GM21576 (cell line): Measurements from ENCODE around the gene TAF6.

ENCODE experiments used
- ATAC-seq: cut with Tn5 transposase; IDR thresholded peaks from one replicate; pipeline ENCODE4 v1.9.1; 2021; ENCODE audit warnings: mild to moderate bottlenecking, moderate library complexity; ENCODE audit not compliant: unreplicated experiment

Gene TAF6

DNA sequence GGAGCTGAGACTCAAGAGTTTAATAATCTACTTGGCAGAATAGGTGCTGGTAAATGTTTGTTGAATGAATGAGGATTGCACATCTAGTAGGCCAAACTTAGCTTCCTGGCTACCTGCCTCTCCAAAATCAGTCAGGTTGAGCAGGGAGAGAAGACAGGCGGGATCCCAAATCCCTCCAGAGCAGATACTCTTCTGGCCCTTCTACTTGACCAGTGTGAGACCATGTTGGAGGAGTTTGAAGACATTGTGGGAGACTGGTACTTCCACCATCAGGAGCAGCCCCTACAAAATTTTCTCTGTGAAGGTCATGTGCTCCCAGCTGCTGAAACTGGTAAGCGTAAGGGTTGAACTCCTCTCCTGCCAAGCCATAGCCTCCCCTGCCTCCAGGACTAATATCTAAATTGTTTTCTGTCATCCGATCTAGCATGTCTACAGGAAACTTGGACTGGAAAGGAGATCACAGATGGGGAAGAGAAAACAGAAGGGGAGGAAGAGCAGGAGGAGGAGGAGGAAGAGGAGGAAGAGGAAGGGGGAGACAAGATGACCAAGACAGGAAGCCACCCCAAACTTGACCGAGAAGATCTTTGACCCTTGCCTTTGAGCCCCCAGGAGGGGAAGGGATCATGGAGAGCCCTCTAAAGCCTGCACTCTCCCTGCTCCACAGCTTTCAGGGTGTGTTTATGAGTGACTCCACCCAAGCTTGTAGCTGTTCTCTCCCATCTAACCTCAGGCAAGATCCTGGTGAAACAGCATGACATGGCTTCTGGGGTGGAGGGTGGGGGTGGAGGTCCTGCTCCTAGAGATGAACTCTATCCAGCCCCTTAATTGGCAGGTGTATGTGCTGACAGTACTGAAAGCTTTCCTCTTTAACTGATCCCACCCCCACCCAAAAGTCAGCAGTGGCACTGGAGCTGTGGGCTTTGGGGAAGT lies 5.4 kb upstream of the TAF6 start:
- no peak for ATAC-seq

- no peak for ATAC-seq
These were observed 3.4 kb upstream of the TAF6 start for GRCh38 chr7:100122568-100122967.

DNA sequence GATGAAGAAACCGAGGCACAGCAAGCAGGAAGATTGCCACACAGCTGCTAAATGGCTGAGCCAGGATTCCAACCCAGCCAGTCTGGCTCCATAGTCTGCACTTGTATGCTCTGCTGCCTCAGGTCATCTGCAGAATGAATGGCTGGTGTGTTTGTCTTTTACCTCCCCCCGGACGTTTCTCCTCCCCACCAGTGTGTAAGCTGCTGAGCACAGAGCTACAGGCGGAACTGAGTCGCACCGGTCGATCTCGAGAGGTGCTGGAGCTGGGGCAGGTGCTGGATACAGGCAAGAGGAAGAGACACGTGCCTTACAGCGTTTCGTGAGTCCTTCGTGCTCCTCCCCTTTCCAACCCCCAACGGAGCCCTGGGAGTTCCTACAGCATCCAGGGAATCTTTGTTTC lies 2.9 kb upstream of the TAF6 start:
- ATAC-seq: no peak

- no peak for ATAC-seq
These were observed 1.5 kb upstream of the TAF6 start for GRCh38 chr7:100120733-100121036.

DNA sequence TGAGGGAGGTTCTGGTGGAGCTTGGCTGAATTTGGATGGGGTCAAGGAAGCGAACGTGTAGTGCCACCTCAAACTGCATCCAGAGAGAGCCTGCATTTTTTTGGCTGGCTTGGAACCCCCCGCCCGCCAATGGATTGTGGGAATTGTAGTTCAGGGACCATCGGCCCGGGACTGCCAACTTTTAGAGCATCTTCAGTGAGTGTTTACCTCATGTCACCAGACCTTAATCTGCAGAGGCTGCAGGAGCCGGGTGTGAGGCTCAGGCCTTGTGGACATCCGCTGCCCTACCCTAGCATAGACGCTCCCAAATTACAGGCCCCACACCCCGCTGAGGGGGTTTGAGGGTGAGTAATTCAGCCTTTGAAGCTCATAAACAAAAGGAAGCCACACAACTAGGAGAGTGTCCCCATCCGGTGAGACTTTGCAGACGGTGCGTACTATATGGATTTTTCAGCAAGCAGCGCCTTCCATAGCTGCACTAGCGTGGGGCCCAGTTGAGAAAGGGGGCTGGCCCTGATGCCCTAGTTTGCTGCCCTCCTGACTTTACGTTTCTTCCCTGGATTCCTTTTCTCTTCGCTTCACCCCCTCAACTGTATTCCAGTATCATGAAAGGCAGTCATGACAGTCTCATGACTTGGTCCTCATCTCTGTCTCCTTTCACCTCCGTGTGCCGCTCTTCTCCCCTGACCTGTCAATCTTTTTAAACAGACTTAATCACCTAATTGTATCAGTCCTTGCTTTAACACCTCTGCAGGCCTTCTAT lies 993 bp upstream of the TAF6 start:
- peak; percentile 40 for ATAC-seq

DNA sequence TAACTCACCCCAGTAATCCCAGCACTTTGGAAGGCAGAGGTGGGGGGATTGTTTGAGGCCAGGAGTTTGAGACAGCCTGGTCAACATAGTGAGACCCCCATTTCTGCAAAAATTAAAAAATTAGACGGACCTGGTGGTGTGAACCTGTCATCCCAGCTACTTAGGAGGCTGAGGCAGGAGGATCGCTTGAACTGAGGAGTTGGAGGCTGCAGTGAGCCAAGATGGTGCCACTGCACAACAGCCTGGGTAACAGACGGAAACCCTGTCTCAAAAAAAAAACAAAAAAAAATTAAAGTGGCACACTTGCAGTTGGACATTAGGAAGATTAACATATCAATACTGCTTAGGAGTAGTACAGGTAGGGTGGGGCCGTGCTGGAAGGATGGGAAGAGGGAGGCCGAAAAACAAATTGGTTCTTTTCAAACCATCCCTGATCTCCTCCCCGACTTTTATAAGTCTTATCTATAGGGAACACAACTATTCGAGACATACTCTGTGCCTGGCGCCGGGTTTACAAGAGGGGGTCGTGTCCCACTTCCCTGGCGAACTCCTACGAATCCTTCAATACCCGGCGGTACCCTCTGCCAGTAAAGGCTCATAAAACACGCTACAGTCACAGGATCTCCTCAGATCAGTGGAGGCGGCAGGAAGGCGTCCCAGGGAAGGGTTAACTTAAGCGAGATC lies 628 bp downstream of the TAF6 start:
- no peak for ATAC-seq

GRCh38 chr7:100115026-100115425 lies 4.1 kb downstream of the TAF6 start:
- no peak for ATAC-seq

GRCh38 chr7:100111914-100112313 lies 7.2 kb downstream of the TAF6 start:
- no peak for ATAC-seq

DNA sequence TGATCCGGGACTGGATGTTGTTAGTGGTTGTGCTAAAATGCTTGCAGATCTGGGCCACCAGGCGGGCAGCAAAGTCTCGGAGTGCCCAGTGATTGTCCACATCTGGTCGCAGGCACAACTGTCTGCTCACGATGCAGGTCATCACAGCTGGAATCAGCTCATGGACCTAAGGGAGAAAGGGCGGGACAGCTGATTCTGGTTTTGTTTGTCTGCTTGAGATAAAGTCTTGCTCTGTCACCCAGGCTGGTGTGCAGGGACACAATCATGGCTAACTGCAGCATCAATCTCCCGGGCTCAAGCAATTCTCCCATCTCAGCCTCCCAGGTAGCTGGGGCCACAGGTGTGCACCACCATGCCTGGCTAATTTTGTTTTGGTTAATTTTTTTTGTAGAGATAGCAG lies 8.0 kb downstream of the TAF6 start:
- ATAC-seq: no peak

DNA sequence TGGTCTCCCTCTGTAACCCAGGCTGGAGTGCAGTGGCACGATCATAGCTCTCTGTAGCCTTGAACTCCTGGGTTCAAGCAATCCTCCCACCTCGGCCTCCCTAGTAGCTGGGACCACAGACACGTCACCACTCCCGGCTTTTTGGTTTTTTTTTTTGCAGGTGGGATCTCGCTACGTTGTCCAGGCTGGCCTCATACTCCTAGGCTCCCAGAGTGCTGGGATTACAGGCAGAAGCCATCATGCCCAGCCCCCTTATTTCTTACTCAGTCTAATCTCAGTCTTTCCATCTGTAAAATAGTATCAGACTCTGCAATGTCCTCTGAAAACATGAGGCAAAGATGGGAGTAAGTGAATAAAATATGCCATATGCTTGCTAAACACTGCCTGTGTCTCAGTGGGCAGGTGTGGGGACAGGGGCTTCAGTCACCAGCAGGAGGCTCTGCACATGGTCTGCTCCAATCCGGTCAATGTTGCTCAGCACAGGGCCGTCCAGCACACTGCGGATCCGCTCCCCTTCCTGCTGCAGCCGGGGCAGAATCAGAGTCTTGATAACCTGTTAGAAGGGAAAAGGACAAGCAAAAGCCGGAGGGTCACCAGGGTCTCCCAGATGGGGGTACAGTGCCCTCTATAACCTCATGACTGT lies 9.5 kb downstream of the TAF6 start:
- ATAC-seq: no peak

DNA sequence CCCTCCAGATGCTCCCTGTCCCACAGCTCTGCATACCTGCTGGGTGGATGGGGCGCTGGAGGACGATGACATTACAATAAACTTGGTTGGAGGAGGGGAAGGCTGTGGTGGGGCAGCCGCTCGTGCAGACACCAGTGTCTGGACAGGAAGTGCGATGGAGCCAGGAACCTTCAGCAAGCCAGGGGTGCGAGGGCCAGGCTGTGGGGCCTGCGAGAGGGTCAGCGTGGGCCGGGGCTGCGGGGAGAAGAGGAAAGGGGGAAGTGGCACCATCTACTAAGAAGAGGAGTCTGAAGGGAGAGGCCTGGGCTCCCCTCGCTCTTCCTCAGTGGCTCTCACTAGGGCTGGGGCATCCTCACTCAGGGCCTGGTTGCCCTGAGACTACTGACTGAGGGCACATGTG lies 11.3 kb downstream of the TAF6 start:
- ATAC-seq: no peak

DNA sequence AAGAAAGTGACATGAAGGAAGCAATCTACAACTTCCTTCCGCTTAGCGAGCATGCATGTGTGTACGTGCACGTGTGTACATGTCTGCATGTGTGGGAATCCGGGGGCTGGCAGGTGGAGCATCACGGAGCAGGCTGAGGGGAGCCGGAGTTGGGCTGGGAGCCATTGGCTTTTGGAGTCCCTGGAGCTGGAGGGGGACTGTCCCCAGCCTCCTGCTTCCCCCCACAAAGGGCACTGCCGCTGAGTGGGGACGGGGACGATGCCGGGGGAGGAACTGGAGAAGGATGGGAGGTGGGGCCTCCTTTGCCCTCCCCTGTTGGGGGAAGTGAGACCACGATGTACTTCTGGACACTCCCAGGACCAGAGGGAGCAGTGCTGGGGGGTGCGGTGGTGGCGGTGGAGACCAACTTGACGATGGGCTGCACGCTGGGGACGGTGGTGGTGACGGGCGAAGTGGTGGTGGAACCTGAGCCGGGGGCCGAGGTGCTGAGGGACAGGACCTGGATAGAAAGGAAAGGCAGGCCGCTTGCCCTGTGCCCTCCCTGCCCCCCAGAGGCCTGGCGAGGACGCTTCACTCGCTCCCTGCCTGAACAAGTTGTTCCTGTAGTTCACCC lies 11.9 kb downstream of the TAF6 start:
- ATAC-seq: no peak

GRCh38 chr7:100106633-100107032 lies 12.5 kb downstream of the TAF6 start:
- ATAC-seq: no peak

DNA sequence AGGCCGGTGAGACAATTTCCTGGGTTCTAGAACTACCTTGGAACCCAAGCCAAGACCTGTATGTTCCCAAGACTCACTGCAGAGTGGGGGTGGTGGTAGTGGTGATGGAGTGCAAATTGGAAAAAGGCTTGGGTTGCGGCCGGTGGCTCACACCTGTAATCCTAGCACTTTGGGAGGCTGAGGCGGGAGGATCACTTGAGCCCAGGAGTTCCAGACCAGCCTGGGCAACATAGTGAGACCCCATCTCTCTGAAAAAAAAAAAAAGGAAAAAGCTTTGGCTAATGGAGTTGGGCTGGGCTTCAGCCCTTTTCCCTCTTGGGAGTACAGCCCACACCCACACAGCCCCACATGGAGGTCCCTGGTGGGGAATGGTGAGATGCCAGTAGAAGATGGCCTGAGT lies 13.6 kb downstream of the TAF6 start:
- no peak for ATAC-seq

DNA sequence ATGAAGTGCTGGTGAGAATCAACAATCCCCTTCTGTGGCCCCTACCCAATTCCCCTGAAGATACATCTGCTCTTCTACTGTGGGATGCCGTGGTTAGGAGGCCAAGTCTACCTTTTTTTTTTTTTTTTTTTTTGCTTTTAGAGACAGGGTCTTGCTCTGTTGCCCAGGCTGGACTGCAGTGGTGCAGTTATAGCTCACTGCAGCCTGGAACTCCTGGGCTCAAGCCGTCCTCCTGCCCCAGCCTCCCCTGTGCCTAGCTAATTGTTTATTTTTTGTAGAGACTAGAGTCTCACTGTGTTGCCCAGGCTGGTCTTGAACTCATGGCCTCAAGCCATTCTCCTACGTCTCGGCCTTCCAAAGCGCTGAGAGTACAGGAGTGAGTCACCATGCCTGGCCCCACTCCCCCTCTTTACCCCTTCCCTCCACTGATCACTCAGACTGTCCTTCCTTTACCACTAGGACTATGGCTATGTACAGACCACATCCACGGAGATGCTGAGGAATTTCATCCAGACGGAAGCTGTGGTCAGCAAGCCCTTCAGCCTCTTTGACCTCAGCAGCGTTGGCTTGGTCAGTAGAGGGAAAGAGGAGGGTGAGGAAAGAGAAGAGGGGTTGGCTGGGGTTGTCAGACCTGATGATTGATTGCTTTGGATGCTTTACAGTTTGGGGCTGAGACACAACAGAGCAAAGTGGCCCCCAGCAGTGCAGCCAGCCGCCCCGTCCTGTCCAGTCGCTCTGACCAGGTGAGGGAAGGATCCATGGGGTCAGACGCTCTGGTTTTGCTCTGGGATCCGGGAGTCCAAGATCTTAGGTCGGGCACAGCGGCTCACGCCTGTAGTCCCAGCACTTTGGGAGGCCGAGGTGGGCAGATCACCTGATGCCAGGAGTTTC lies 16.0 kb downstream of the TAF6 start:
- ATAC-seq: no peak

DNA sequence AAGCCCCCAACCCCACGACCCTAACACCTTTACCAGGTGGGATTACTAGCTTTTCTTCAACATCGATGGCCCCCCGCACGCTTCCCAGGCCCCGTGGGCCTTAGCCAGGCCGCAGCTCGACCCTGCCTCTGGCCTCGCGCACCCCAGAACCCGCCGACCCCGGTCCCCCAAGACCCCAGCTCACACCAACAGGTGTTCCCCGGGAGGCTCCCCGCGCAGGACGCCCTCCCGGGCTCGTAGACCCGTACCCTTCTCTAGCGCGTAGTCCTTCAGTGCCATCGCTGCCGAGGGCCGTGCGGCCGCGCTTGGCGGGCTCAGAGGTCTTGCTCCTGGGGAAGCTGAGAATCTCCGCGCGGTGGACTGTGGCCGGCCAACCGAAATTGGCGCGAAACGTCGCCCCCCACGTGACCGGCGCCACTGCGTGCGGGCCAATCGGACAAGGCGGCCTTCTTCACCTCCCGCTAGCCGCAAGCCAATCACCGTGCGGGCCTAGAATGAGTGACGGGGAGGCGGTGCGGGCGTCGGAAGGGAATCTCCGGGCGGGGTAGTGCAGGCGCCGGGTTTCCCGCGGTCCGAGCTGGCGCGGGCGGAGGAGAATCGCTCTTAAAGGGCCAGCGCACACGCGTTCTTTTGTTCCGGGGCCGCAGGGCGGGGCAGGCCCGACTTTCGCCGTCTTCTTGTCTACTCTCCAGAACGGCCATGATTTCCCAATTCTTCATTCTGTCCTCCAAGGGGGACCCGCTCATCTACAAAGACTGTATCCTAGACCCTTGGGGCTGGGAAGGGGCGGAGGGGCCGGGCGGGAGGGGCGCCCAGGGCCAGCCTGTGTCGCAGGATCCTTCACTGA lies 17.9 kb downstream of the TAF6 start, which contains the start of the genes AP4M1 and MCM7:
AP4M1 (plus strand) TSS at position 628 of the 847 bp plus-strand sequence; CDS start at position 700, 72 bp downstream.
MCM7 (minus strand) TSS at position 382 of the 847 bp plus-strand sequence; CDS start at position 279, 103 bp downstream.
- ATAC-seq: peak; percentile 86

DNA sequence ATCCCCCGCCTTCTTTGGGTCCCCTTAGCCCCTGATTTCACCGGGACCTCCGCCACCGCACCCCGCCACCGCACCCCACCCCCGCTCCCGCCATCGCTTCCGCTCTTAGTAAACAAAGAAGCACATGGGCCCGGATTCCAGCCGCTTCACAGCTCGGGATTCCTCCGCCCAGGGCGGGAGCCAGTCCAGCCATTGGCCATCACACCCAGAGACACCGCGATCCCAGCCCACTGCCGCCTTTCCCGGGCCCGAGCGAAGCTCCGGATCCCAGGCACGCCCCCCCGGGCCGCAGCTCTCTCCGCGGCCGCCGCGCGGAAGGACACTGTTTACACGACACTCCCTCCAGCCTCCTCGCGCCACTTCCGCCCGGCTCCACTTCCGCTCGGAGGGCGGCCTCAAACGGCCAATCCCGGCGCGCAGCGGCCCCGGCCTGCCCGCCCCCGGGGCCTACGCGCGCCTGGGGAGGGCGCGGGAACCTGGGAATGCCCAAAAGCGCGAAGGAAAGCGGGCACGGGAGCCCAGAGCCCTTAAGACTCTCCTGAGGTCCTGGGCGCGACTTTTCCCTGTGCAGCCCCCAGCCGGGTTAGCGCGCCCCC lies 18.6 kb downstream of the TAF6 start:
- peak; percentile 67 for ATAC-seq

GRCh38 chr7:100099452-100099851 lies 19.7 kb downstream of the TAF6 start:
- ATAC-seq: no peak
